GM18951 (cell line): ENCODE measurements around the gene MEIS1.

Experiments
- POLR2A ChIP-seq: IDR thresholded peaks from 4 replicates; pipeline ENCODE4 v1.6.1; 2011; ENCODE audit warnings: mild to moderate bottlenecking; ENCODE audit not compliant: insufficient read length, insufficient read depth; ENCODE audit errors: extremely low read depth
- in situ Hi-C: fragments of 300-500 bp; cut with MboI; formaldehyde crosslinking; loops from one replicate; pipeline ENCODE4 v1.12.0; 2022; ENCODE audit warnings: low sequenced_read_pairs, mixed read lengths, inconsistent platforms; ENCODE audit not compliant: unreplicated experiment

Gene MEIS1

DNA sequence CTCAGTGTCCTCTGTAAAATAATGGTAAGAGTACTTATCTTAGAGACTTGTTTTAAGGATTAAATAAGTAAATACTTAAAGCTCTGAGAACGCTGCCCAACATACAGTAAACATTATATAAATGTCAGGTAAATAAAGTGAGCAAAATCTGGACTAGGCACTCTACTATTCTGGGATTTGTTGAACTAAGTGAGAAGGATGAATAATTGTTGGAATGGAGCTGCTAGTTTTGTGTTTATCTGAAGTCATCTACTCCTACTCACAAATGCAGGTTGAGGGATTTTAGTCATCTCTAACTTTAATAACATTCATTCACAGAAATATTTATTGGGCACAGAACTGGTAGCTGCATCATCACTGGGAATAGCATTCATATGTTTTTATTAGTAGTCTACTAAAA is 103.4 kb downstream of the MEIS1 start:
- in situ Hi-C loops: no loop called here
- no peak for TF ChIP-seq POLR2A

DNA sequence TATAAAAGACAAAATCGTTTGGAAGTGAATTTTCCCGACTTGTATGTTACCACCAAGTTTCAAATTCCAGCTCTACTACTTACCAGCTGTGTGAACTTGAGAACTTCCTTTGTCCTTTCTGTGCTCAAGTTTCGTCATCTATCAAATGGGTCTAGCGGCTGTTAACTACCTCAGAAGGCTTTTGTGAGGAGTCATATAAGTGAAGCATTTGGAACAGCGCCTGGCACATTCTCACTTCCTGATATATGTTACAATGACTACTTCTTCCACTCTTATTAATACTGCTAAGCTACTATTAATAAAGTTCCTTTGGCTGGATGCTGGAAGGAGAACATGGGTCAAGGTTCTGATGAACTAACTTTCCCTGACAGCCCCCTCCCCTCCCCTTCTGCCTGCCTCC is 104.5 kb downstream of the MEIS1 start:
- in situ Hi-C loops: no loop called here
- no peak for TF ChIP-seq POLR2A

DNA sequence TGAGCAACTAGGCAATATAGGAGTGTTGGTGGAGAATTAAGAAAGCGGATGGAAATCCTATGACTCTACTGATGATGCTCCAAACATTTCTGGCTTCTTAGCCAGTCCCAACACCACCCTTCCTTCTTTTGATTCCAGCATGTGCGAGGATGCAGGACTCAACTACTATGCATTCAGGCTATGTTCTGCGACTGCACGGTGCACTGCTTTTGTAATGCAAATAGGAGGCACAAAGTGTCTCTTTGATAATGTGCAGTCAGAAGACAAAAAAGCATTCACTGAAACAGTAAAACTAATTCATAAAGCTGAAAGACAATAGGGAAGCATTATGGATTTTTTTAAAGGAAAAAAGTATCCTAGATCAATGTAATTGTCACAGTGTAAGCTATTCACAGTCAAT is 106.7 kb downstream of the MEIS1 start:
- in situ Hi-C loops: no loop called here
- no peak for TF ChIP-seq POLR2A

DNA sequence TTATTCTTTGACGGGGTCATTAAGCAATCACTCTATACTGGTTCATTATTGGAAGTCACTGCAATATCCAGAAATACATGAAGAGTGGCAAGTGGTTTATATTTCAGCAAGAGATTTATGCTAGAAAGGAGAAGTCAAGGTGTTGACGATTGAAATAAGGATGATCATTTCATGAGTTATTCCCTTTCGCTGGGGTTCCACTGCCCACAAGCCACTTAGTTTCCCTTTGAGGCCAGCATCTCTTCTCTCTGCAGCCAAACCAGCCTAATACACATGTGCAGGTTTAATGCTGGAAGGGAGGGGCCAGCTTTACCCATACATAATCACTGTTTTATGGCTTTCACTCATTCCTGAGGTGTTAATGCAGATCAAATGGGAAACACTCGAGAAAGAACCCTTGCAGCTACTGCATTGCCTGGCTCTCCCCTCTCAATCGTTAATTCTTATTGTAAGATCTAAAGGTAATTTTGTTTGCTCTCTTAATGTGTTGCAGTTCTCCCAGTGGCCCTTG is 108.4 kb downstream of the MEIS1 start:
- TF ChIP-seq POLR2A: no peak
- in situ Hi-C loops: no loop called here

DNA sequence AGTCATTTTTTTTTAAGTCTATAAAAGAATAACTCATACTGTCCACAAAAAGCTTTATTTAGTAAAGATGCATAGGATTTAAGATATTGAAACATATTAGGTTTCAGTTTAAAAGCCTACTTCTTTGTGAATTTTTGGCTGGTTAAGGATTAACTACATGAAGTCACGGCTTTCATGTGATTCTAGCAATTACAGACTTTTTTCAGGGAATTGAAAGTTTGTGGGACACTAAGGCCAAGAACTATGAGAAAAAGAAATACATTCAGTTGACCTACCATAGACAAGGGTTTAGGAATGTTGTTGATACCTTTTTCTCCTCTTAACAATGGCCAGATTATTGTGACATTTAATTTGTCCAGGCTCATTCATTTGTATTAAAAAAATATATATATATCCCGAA is 109.3 kb downstream of the MEIS1 start:
- no peak for TF ChIP-seq POLR2A
- in situ Hi-C loops: no loop called here

GRCh38 chr2:66545258-66545657 is 110.3 kb downstream of the MEIS1 start:
- no peak for TF ChIP-seq POLR2A
- in situ Hi-C loops: no loop called here

DNA sequence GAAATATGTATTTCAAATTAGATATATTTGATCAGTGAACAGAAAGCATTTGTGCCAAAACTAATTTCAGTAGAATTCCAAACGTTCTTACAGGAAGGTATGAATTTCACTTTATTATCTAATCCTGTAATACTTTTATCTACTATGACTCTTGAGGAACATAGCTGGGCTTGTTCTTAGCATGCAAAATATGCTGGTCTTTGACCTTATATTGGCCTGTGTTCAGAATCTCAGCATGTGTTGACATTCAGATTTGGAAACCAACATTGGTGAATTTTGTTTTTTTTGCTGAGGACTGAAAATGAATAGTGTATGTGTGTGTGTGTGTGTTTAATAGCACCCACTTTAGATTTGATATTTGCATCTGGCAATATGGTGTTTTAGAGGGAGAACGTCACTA is 112.2 kb downstream of the MEIS1 start:
- in situ Hi-C loops: no loop called here
- TF ChIP-seq POLR2A: no peak

- in situ Hi-C loops: no loop called here
- no peak for TF ChIP-seq POLR2A
Observed at GRCh38 chr2:66547887-66548286, 113.0 kb downstream of the MEIS1 start.

DNA sequence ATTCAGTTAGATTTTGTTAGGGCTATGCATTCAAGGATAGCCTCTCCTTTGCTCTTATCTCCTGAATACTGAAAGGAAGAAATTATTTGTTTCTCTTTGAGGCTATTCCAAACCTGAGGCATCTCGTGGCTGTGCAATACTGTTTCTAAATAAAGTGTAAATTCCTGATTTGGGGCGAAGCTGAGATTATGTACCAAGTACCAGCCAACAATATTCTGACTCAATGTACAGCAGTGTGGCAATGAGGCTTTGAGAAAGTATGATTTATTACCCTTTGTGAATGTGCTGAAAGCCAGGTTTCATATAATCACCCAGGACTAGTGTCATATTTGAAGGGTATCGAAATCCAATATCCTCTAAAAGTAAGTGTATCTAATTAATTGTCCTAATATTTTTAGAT is 113.5 kb downstream of the MEIS1 start:
- TF ChIP-seq POLR2A: no peak
- in situ Hi-C loops: no loop called here

GRCh38 chr2:66550826-66551225 is 115.9 kb downstream of the MEIS1 start:
- no peak for TF ChIP-seq POLR2A
- in situ Hi-C loops: no loop called here

- in situ Hi-C loops: no loop called here
- TF ChIP-seq POLR2A: no peak
Observed at GRCh38 chr2:66553370-66553769, 118.4 kb downstream of the MEIS1 start.

DNA sequence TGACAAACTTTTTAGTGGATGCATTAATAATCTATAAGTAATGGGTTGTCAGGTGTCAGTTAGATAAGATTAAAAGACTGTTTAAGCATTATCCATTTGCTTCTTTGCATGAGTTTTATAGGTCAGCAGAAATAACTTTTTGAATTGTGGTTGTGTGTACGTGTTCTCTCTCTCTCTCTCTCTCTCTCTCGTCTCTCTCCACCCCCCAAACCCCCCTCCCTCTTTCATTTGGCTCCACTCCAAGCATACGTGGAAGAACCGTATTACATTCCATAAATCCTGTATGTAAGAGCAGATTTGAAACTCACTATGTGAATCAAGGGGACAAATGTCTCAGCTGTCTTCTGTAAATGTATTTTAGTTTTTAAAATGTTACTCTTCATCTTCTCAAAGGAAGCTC is 120.2 kb downstream of the MEIS1 start:
- in situ Hi-C loops: no loop called here
- no peak for TF ChIP-seq POLR2A

- in situ Hi-C loops: no loop called here
- no peak for TF ChIP-seq POLR2A
Observed at GRCh38 chr2:66555501-66556324, 120.8 kb downstream of the MEIS1 start.

- in situ Hi-C loops: no loop called here
- TF ChIP-seq POLR2A: no peak
Observed at GRCh38 chr2:66559672-66560071, 124.7 kb downstream of the MEIS1 start.
